HEK293 (cell line): Measurements from ENCODE around the gene VPS26C.

Experiments used
- AEBP2 ChIP-seq: fragments of 450-650 bp; formaldehyde crosslinking; IDR thresholded peaks from 2 replicates; pipeline ENCODE4 v1.5.1; 2016; ENCODE audit warnings: missing biosample characterization, missing genetic modification characterization, borderline replicate concordance
- GFI1B ChIP-seq: fragments of 450-650 bp; formaldehyde crosslinking; IDR thresholded peaks from 2 replicates; pipeline ENCODE4 v1.5.1; 2016; ENCODE audit warnings: missing biosample characterization, missing genetic modification characterization
- HOXA7 ChIP-seq: sonication (generic); formaldehyde crosslinking; IDR thresholded peaks from 2 replicates; pipeline ENCODE4 v1.8.1; 2022; ENCODE audit warnings: missing genetic modification reagents, borderline replicate concordance
- MEIS1 ChIP-seq: sonication (generic); formaldehyde crosslinking; IDR thresholded peaks from 2 replicates; pipeline ENCODE4 v1.8.1; 2022; ENCODE audit warnings: missing genetic modification reagents, mild to moderate bottlenecking, borderline replicate concordance
- ZBTB26 ChIP-seq: fragments of 450-650 bp; formaldehyde crosslinking; optimal IDR thresholded peaks from 2 replicates; pipeline ENCODE3; 2016; ENCODE audit warnings: missing biosample characterization, mild to moderate bottlenecking, missing genetic modification characterization
- ZBTB49 ChIP-seq: fragments of 450-650 bp; formaldehyde crosslinking; IDR thresholded peaks from 2 replicates; pipeline ENCODE4 v1.5.1; 2016; ENCODE audit warnings: missing biosample characterization, missing genetic modification characterization, low read depth
- ZFP69B ChIP-seq: fragments of 450-650 bp; formaldehyde crosslinking; IDR thresholded peaks from 2 replicates; pipeline ENCODE4 v1.5.1; 2016; ENCODE audit warnings: missing biosample characterization, missing genetic modification characterization
- ZNF211 ChIP-seq: fragments of 450-650 bp; formaldehyde crosslinking; IDR thresholded peaks from 2 replicates; pipeline ENCODE4 v1.5.1; 2016; ENCODE audit warnings: low read depth, missing biosample characterization, missing genetic modification characterization
- ZNF214 ChIP-seq: fragments of 450-650 bp; formaldehyde crosslinking; IDR thresholded peaks from 2 replicates; pipeline ENCODE4 v1.5.1; 2017; ENCODE audit warnings: missing biosample characterization, mild to moderate bottlenecking, missing genetic modification characterization, borderline replicate concordance
- ZNF248 ChIP-seq: fragments of 450-650 bp; formaldehyde crosslinking; IDR thresholded peaks from 2 replicates; pipeline ENCODE4 v1.5.1; 2017; ENCODE audit warnings: missing biosample characterization, missing genetic modification characterization
- ZNF274 ChIP-seq, 2 experiments: fragments of 200-500 bp in 1 of 2; fragments of 450-650 bp in 1 of 2; sonication (Bioruptor generic) in 1 of 2; formaldehyde crosslinking in 1 of 2; IDR thresholded peaks; 2 replicates each; pipeline versions ENCODE4 v1.5.1 to v1.6.1; 2014 to 2016; ENCODE audit warnings: borderline replicate concordance in 1 of 2, inconsistent platforms in 1 of 2, low read length in 1 of 2, missing biosample characterization in 1 of 2, missing genetic modification characterization in 1 of 2
- ZNF426 ChIP-seq: fragments of 450-650 bp; formaldehyde crosslinking; IDR thresholded peaks from 2 replicates; pipeline ENCODE4 v1.5.1; 2017; ENCODE audit warnings: missing biosample characterization, missing genetic modification characterization, mild to moderate bottlenecking, inconsistent platforms, moderate library complexity
- ZNF529 ChIP-seq: fragments of 450-650 bp; formaldehyde crosslinking; IDR thresholded peaks from 2 replicates; pipeline ENCODE4 v1.5.1; 2017; ENCODE audit warnings: missing genetic modification characterization, missing biosample characterization; ENCODE audit not compliant: insufficient replicate concordance
- ZNF530 ChIP-seq: fragments of 450-650 bp; formaldehyde crosslinking; IDR thresholded peaks from 2 replicates; pipeline ENCODE4 v1.5.1; 2016; ENCODE audit warnings: low read depth, missing biosample characterization, missing genetic modification characterization
- ZNF558 ChIP-seq: fragments of 450-650 bp; formaldehyde crosslinking; IDR thresholded peaks from 2 replicates; pipeline ENCODE4 v1.5.1; 2016; ENCODE audit warnings: missing biosample characterization, missing genetic modification characterization
- ZNF629 ChIP-seq: fragments of 450-650 bp; formaldehyde crosslinking; IDR thresholded peaks from 2 replicates; pipeline ENCODE4 v1.5.1; 2017; ENCODE audit warnings: missing biosample characterization, missing genetic modification characterization
- ZNF639 ChIP-seq: fragments of 450-650 bp; formaldehyde crosslinking; IDR thresholded peaks from 2 replicates; pipeline ENCODE4 v1.5.1; 2016; ENCODE audit warnings: missing biosample characterization, missing genetic modification characterization
- ZNF692 ChIP-seq: fragments of 450-650 bp; formaldehyde crosslinking; IDR thresholded peaks from 2 replicates; pipeline ENCODE4 v1.5.1; 2016; ENCODE audit warnings: missing biosample characterization, missing genetic modification characterization
- ZNF701 ChIP-seq: fragments of 450-650 bp; formaldehyde crosslinking; IDR thresholded peaks from 2 replicates; pipeline ENCODE4 v1.5.1; 2016; ENCODE audit warnings: missing biosample characterization, missing genetic modification characterization
- ZNF704 ChIP-seq: fragments of 450-650 bp; formaldehyde crosslinking; IDR thresholded peaks from 2 replicates; pipeline ENCODE4 v1.5.1; 2016; ENCODE audit warnings: missing biosample characterization, missing genetic modification characterization
- ZNF707 ChIP-seq: fragments of 450-650 bp; formaldehyde crosslinking; IDR thresholded peaks from 2 replicates; pipeline ENCODE4 v1.5.1; 2016; ENCODE audit warnings: missing biosample characterization, missing genetic modification characterization
- ZNF785 ChIP-seq: fragments of 450-650 bp; formaldehyde crosslinking; IDR thresholded peaks from 2 replicates; pipeline ENCODE4 v1.5.1; 2016; ENCODE audit warnings: missing biosample characterization, missing genetic modification characterization
- ZNF792 ChIP-seq: fragments of 450-650 bp; formaldehyde crosslinking; IDR thresholded peaks from 2 replicates; pipeline ENCODE4 v1.5.1; 2016; ENCODE audit warnings: missing biosample characterization, missing genetic modification characterization
- ZNF837 ChIP-seq: fragments of 450-650 bp; formaldehyde crosslinking; IDR thresholded peaks from 2 replicates; pipeline ENCODE4 v1.5.1; 2016; ENCODE audit warnings: missing biosample characterization, missing genetic modification characterization
- ZSCAN18 ChIP-seq: fragments of 450-650 bp; formaldehyde crosslinking; IDR thresholded peaks from 2 replicates; pipeline ENCODE4 v1.5.1; 2016; ENCODE audit warnings: missing biosample characterization, missing genetic modification characterization
- ZSCAN4 ChIP-seq: fragments of 450-650 bp; formaldehyde crosslinking; IDR thresholded peaks from 2 replicates; pipeline ENCODE4 v1.5.1; 2017; ENCODE audit warnings: missing biosample characterization, missing genetic modification characterization

Gene VPS26C

GRCh38 chr21:37267269-37268185 is at the start of gene VPS26C (continued):
- TF ChIP-seq ZSCAN4 (tag by site-specific recombination) = no peak; the same call in 1 of the 2 replicates
- TF ChIP-seq ZNF629 (tag by site-specific recombination) = peak; percentile 85
- no peak for TF ChIP-seq ZNF426 (tag by site-specific recombination)
- no peak for TF ChIP-seq ZNF792
- no peak for TF ChIP-seq ZNF274 (IDR thresholded peaks at IDR 0.05; ENCODE audit: low read length)
- no peak for TF ChIP-seq ZNF274 (tag by site-specific recombination; IDR thresholded peaks at IDR 0.05; ENCODE audit: borderline replicate concordance)
- TF ChIP-seq ZNF701 = no peak
- no peak for TF ChIP-seq AEBP2
- TF ChIP-seq ZNF214 (tag by site-specific recombination) = no peak
- no peak for TF ChIP-seq ZNF530 (tag by site-specific recombination)
- no peak for TF ChIP-seq ZNF837
- TF ChIP-seq GFI1B (tag by site-specific recombination) = no peak
- TF ChIP-seq ZNF785 (tag by site-specific recombination) = peak; percentile 78; the same call in 1 of the 2 replicates
- TF ChIP-seq ZNF704 (tag by site-specific recombination) = no peak
- no peak for TF ChIP-seq ZNF529 (tag by site-specific recombination)
- TF ChIP-seq ZNF707 (tag by site-specific recombination) = no peak
- no peak for TF ChIP-seq MEIS1 (CRISPR knock-in tag)
- TF ChIP-seq ZNF639 (tag by site-specific recombination) = peak; percentile 87
- TF ChIP-seq ZNF558 (tag by site-specific recombination) = no peak; the same call in 1 of the 2 replicates
- no peak for TF ChIP-seq ZNF248
- TF ChIP-seq ZSCAN18 (tag by site-specific recombination) = no peak
- TF ChIP-seq ZBTB26 (tag by site-specific recombination) = peak; percentile 98
- no peak for TF ChIP-seq ZBTB49 (tag by site-specific recombination)
- TF ChIP-seq HOXA7 (CRISPR knock-in tag) = no peak
- TF ChIP-seq ZFP69B (tag by site-specific recombination) = no peak
- TF ChIP-seq ZNF692 = peak; percentile 78; the same call in 1 of the 2 replicates
- TF ChIP-seq ZNF211 (tag by site-specific recombination) = no peak
